ENCODE results near the gene AFAP1. TPM values are rescaled to one million over a fixed set of nuclear protein-coding genes. Genes with fewer than 3 reads are reported as not detected.

AFAP1 gene
- total and polyA plus RNA-seq, 2 of the 8 experiments (the other 6 are each of a cell fraction or from before 2014, with no cell fraction given): 3.6 to 18.2 TPM

DNA sequence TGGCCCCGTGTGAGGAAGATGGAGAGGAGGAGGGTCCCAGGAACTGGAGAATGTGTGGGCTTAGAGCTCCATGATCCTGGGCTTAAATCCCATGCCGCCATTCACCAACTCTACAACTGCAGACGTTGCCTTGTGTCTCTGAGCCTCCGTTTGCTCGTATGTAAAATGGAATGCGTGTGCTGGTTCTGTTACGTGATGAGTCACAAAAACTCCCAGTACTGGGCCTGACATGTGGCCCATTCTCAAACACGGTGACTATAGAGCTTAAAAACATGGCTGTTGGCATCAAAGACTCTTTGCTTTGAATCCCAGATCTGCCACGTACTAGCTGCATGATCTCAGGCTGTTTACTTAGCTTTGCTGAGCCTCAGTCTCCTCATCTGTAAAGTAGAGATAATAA is 13.0 kb upstream of the AFAP1 start:
- Histone ChIP-seq H3K9me3 (ENCODE audit: insufficient read depth in 2 of 2, low read depth in 1 of 2, low read length in 1 of 2) (no peaks in the 10 kb centered on the region), H3K4ac (replicated peaks; ENCODE audit: insufficient read length, low read depth, low read length) (no peak overlapping the region), H2BK20ac (ENCODE audit: low read length) (no peak overlapping the region), H2AK5ac (ENCODE audit: low read depth, low read length) (no peak overlapping the region), H2BK12ac (ENCODE audit: low read depth, low read length) (no peak overlapping the region), H4K20me1 (replicated peaks in 1 of 2; ENCODE audit: control insufficient read depth in 1 of 2, insufficient read depth in 2 of 2, low read length in 2 of 2) (no peaks in the 10 kb centered on the region), H3K18ac (ENCODE audit: extremely low read depth, low read length) (no peak overlapping the region), H2BK120ac (replicated peaks; ENCODE audit: low read depth, low read length) (no peak overlapping the region), H3K4me3 (ENCODE audit: extremely low read depth in 1 of 4, insufficient read depth in 2 of 4, low read depth in 3 of 4, low read length in 4 of 4) (no peak overlapping the region), H3K4me1 (replicated peaks in 1 of 4; ENCODE audit: control insufficient read depth in 3 of 4, insufficient read depth in 4 of 4, low read length in 3 of 4) (peaks cover 0 to 3% (median 2%) of the 10 kb centered on the region in 4 experiments; a peak in 2 of 7 replicates), H3K56ac (replicated peaks; ENCODE audit: insufficient read length, low read depth, low read length) (no peak overlapping the region), H2BK15ac (ENCODE audit: low read length) (no peak overlapping the region), H3K14ac (ENCODE audit: insufficient read length) (no peak overlapping the region), H2BK5ac (ENCODE audit: low read depth, low read length) (no peak overlapping the region), H3K4me2 (ENCODE audit: insufficient read depth in 1 of 2, low read depth in 2 of 2, low read length in 2 of 2) (no peak overlapping the region), H4K5ac (ENCODE audit: insufficient read length, low read depth, low read length) (no peak overlapping the region), H3K79me1 (ENCODE audit: low read depth, low read length) (no peaks in the 10 kb centered on the region), H3K23ac (ENCODE audit: insufficient read length) (no peak overlapping the region), H4K8ac (ENCODE audit: extremely low read depth, insufficient read depth, low read length) (no peak overlapping the region), H2AFZ (ENCODE audit: low read length) (no peak overlapping the region), H3K23me2 (ENCODE audit: low read depth, low read length) (no peaks in the 10 kb centered on the region), H3K27me3 (replicated peaks in 1 of 4; ENCODE audit: control insufficient read depth in 3 of 4, extremely low read depth in 1 of 4, insufficient read depth in 3 of 4, low read length in 3 of 4) (no peaks in the 10 kb centered on the region), H3K79me2 (ENCODE audit: control insufficient read depth in 1 of 2, insufficient read depth in 2 of 2, low read length in 2 of 2) (no peaks in the 10 kb centered on the region), H3K27ac (ENCODE audit: low read depth, low read length) (no peak overlapping the region), H4K91ac (replicated peaks; ENCODE audit: insufficient read length, low read length) (no peak overlapping the region), H3K9ac (replicated peaks in 1 of 4; ENCODE audit: extremely low read depth in 1 of 4, low read depth in 3 of 4, low read length in 3 of 4) (no peak overlapping the region), H3K36me3 (ENCODE audit: control insufficient read depth in 2 of 4, insufficient read depth in 4 of 4, low read length in 3 of 4) (no peaks in the 10 kb centered on the region)
- no peak for DNase-seq (ENCODE audit: low read depth in 1 of 2, low spot score in 2 of 2)
- POLR2A ChIA-PET (ENCODE audit: partially characterized antibody): no interaction called here
- FAIRE-seq: no peak
- CTCF ChIA-PET (ENCODE audit: partially characterized antibody): interaction anchor here (1.0 to 1.7 kb wide), 5 partner anchors 11 to 148 kb away, joined by 3 to 6 read pairs (median 3); no protein-coding TSS in a partner anchor
- WGBS, 2 experiments (ENCODE audit: extremely low coverage in 1 of 2, insufficient coverage in 1 of 2, insufficient read length in 1 of 2, insufficient replicate concordance in 2 of 2, low coverage in 1 of 2, low lambda C conversion rate in 2 of 2, missing lambda C conversion rate in 1 of 2): 88% methylated on average over 9 of the region's 9 CpGs; no CpG with 5 or more reads in 1 of the 2 experiments
- TF ChIP-seq TEAD4 (IDR thresholded peaks at IDR 0.05; ENCODE audit: low read depth, low read length): no peak
- no peak for TF ChIP-seq KDM4A (IDR thresholded peaks at IDR 0.05; ENCODE audit: low read depth, low read length, severe bottlenecking)
- no peak for TF ChIP-seq EZH2 (IDR thresholded peaks at IDR 0.05; ENCODE audit: low read depth, low read length, severe bottlenecking)
- TF ChIP-seq CEBPB (IDR thresholded peaks at IDR 0.05; ENCODE audit: low read depth, low read length): no peak
- no peak for TF ChIP-seq BCL11A (IDR thresholded peaks at IDR 0.05; ENCODE audit: low read depth in 2 of 2, low read length in 2 of 2)
- TF ChIP-seq PHF8 (conservative IDR thresholded peaks at IDR 0.05; ENCODE audit: low read depth, low read length): no peak
- TF ChIP-seq KDM1A (IDR thresholded peaks at IDR 0.05; ENCODE audit: borderline replicate concordance, low read length): no peak
- no peak for TF ChIP-seq HDAC6 (IDR thresholded peaks at IDR 0.05; ENCODE audit: low read depth, low read length)
- TF ChIP-seq, protein P1, sequence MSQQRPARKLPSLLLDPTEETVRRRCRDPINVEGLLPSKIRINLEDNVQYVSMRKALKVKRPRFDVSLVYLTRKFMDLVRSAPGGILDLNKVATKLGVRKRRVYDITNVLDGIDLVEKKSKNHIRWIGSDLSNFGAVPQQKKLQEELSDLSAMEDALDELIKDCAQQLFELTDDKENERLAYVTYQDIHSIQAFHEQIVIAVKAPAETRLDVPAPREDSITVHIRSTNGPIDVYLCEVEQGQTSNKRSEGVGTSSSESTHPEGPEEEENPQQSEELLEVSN (IDR thresholded peaks at IDR 0.05): no peak
- TF ChIP-seq SIN3A (conservative IDR thresholded peaks at IDR 0.05 in 1 of 2, IDR thresholded peaks at IDR 0.05 in 1 of 2; ENCODE audit: low read depth in 1 of 2, low read length in 2 of 2): no peak
- TF ChIP-seq RBBP5 (IDR thresholded peaks at IDR 0.05; ENCODE audit: borderline replicate concordance, low read depth, low read length): no peak
- no peak for TF ChIP-seq SP2 (IDR thresholded peaks at IDR 0.05; ENCODE audit: low read length)
- TF ChIP-seq SP1 (IDR thresholded peaks at IDR 0.05; ENCODE audit: low read depth, low read length): no peak
- TF ChIP-seq CTBP2 (IDR thresholded peaks at IDR 0.05; ENCODE audit: borderline replicate concordance, insufficient read depth, insufficient read length, low read length): no peak

All from H1 (cell line).